A549 (cell line): Measurements from ENCODE around the gene TTLL1.

Experiments used
- CEBPB ChIP-seq, 2 experiments: fragments of >200 bp in 1 of 2; sonication (Bioruptor Twin) in 1 of 2; formaldehyde crosslinking in 1 of 2; IDR thresholded peaks; 2 replicates each; pipeline ENCODE4 v1.6.1; 2012 to 2016
- CHD2 ChIP-seq: fragments of 150-350 bp; IDR thresholded peaks from 2 replicates; pipeline ENCODE4 v1.6.1; 2014; ENCODE audit warnings: low read length; ENCODE audit not compliant: partially characterized antibody
- EP300 ChIP-seq, 2 experiments: fragments of >200 bp; sonication (Bioruptor Twin); formaldehyde crosslinking; IDR thresholded peaks; 2 replicates in 1 of 2; 3 replicates in 1 of 2; pipeline ENCODE4 v1.6.1; 2016 to 2017
- ESRRA ChIP-seq: fragments of 150-350 bp; IDR thresholded peaks from 2 replicates; pipeline ENCODE4 v1.6.1; 2014; ENCODE audit warnings: mild to moderate bottlenecking, low read length, borderline replicate concordance
- JUNB ChIP-seq: fragments of >200 bp; sonication (Bioruptor Twin); formaldehyde crosslinking; IDR thresholded peaks from 2 replicates; pipeline ENCODE4 v1.6.1; 2016
- NR3C1 ChIP-seq: fragments of >200 bp; sonication (Bioruptor Twin); formaldehyde crosslinking; IDR thresholded peaks from 3 replicates; pipeline ENCODE4 v1.6.1; 2017
- POLR2A ChIP-seq: IDR thresholded peaks from 2 replicates; pipeline ENCODE4 v1.6.1; 2012; ENCODE audit warnings: mild to moderate bottlenecking, low read length
- POLR2AphosphoS2 ChIP-seq: conservative IDR thresholded peaks from 2 replicates; pipeline ENCODE4 v1.6.1; 2012; ENCODE audit warnings: low read length, improper control_type of control experiment, inconsistent platforms
- SMC3 ChIP-seq: fragments of >200 bp; sonication (Bioruptor Twin); formaldehyde crosslinking; IDR thresholded peaks from 3 replicates; pipeline ENCODE4 v1.6.1; 2018; ENCODE audit warnings: inconsistent platforms
- TF ChIP-seq, protein P1 (sequence below): fragments of >200 bp; sonication (Bioruptor Twin); formaldehyde crosslinking; IDR thresholded peaks from 3 replicates; pipeline ENCODE4 v1.5.1; 2016
- TF ChIP-seq, protein P2 (sequence below): IDR thresholded peaks from 2 replicates; pipeline ENCODE4 v1.6.1; 2012

DNA sequence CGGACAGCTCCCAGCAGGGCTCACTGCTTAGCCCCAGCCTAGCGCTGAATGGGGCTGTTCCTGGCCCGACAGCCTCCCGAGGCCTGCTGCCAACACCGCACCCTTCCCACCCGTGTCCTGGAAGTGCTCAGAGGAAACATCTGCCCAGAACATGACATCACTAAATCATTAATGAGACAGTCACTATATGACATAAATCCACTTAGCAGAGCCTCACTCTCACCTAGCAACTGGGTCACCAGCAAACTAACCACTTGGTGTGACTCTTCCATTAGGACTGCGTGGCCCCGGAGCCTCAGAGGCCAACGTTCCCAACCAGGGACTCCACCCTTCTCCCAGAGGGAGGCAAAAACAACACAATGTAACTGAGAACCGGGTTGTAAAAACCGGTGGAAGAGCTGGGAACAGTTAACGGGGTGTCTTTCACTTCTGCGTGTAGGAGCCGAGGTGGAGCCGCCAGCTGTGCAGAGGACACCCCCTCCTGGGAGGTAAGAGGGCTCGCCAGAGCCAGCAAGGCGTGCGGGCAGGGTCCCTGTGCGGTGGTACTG lies 52.8 kb downstream of the TTLL1 start:
- no peak for TF ChIP-seq EP300 (IDR thresholded peaks at IDR 0.05)
- TF ChIP-seq, protein P1, sequence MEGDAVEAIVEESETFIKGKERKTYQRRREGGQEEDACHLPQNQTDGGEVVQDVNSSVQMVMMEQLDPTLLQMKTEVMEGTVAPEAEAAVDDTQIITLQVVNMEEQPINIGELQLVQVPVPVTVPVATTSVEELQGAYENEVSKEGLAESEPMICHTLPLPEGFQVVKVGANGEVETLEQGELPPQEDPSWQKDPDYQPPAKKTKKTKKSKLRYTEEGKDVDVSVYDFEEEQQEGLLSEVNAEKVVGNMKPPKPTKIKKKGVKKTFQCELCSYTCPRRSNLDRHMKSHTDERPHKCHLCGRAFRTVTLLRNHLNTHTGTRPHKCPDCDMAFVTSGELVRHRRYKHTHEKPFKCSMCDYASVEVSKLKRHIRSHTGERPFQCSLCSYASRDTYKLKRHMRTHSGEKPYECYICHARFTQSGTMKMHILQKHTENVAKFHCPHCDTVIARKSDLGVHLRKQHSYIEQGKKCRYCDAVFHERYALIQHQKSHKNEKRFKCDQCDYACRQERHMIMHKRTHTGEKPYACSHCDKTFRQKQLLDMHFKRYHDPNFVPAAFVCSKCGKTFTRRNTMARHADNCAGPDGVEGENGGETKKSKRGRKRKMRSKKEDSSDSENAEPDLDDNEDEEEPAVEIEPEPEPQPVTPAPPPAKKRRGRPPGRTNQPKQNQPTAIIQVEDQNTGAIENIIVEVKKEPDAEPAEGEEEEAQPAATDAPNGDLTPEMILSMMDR: no peak
- no peak for TF ChIP-seq POLR2A
- TF ChIP-seq ESRRA: no peak
- TF ChIP-seq JUNB: no peak
- TF ChIP-seq SMC3: no peak
- TF ChIP-seq CHD2: no peak
- TF ChIP-seq NR3C1: no peak
- no peak for TF ChIP-seq POLR2AphosphoS2
- no peak for TF ChIP-seq CEBPB (IDR thresholded peaks at IDR 0.05)
- TF ChIP-seq, protein P2, sequence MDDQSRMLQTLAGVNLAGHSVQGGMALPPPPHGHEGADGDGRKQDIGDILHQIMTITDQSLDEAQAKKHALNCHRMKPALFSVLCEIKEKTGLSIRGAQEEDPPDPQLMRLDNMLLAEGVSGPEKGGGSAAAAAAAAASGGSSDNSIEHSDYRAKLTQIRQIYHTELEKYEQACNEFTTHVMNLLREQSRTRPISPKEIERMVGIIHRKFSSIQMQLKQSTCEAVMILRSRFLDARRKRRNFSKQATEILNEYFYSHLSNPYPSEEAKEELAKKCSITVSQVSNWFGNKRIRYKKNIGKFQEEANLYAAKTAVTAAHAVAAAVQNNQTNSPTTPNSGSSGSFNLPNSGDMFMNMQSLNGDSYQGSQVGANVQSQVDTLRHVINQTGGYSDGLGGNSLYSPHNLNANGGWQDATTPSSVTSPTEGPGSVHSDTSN: no peak
